ENCODE measurements around the gene SLC27A4. TPM values are rescaled to one million over a fixed set of nuclear protein-coding genes. Genes with fewer than 3 reads are reported as not detected.

Gene SLC27A4
- total RNA-seq, 1 donor from 2014 or later, result 47.3 TPM

- Mint-ChIP-seq H3K27ac (ENCODE audit: unreplicated experiment) (peak within 1 kb of the TSS; percentile 99), H3K4me3 (ENCODE audit: unreplicated experiment) (peak within 1 kb of the TSS; percentile 98), H3K9me3 (ENCODE audit: unreplicated experiment) (peaks cover 10% of the 10 kb centered on the region), H3K36me3 (ENCODE audit: unreplicated experiment) (no peaks in the 10 kb centered on the region), H3K4me1 (ENCODE audit: low read depth, unreplicated experiment) (peaks cover 16% of the 10 kb centered on the region), H3K27me3 (ENCODE audit: unreplicated experiment) (peaks cover 12% of the 10 kb centered on the region)
- TF ChIP-seq CTCF (IDR thresholded peaks at IDR 0.05; ENCODE audit: partially characterized antibody, unreplicated experiment), result no peak
- DNase-seq, result peak; percentile 95
Observed at GRCh38 chr9:128370752-128371629, 30.7 kb downstream of the SLC27A4 start, which contains the start of gene URM1. Gene URM1 (plus strand): TSS chr9:128371374. CDS start chr9:128371381, 7 bp downstream.

- DNase-seq, result no peak
- H3K4me1 Mint-ChIP-seq (ENCODE audit: low read depth, unreplicated experiment), result peaks cover 16% of the 10 kb centered on the region
- TF ChIP-seq CTCF (IDR thresholded peaks at IDR 0.05; ENCODE audit: partially characterized antibody, unreplicated experiment), result no peak
- H3K27ac Mint-ChIP-seq (ENCODE audit: unreplicated experiment), result peak overlapping the region; percentile 99
- H3K4me3 Mint-ChIP-seq (ENCODE audit: unreplicated experiment), result peak overlapping the region; percentile 98
- no peaks in the 10 kb centered on the region for H3K36me3 Mint-ChIP-seq (ENCODE audit: unreplicated experiment)
- H3K9me3 Mint-ChIP-seq (ENCODE audit: unreplicated experiment), result peaks cover 10% of the 10 kb centered on the region
- H3K27me3 Mint-ChIP-seq (ENCODE audit: unreplicated experiment), result peaks cover 12% of the 10 kb centered on the region
Observed at GRCh38 chr9:128371630-128372117, 31.3 kb downstream of the SLC27A4 start.

- peak overlapping the region; percentile 99 for H3K27ac Mint-ChIP-seq (ENCODE audit: unreplicated experiment)
- peaks cover 16% of the 10 kb centered on the region for H3K4me1 Mint-ChIP-seq (ENCODE audit: low read depth, unreplicated experiment)
- H3K36me3 Mint-ChIP-seq (ENCODE audit: unreplicated experiment), result no peaks in the 10 kb centered on the region
- no peak for DNase-seq
- no peak for TF ChIP-seq CTCF (IDR thresholded peaks at IDR 0.05; ENCODE audit: partially characterized antibody, unreplicated experiment)
- peak overlapping the region; percentile 98 for H3K4me3 Mint-ChIP-seq (ENCODE audit: unreplicated experiment)
- peaks cover 6% of the 10 kb centered on the region for H3K9me3 Mint-ChIP-seq (ENCODE audit: unreplicated experiment)
- peaks cover 12% of the 10 kb centered on the region for H3K27me3 Mint-ChIP-seq (ENCODE audit: unreplicated experiment)
Observed at GRCh38 chr9:128372188-128372641, 31.9 kb downstream of the SLC27A4 start.

- Mint-ChIP-seq H3K4me3 (ENCODE audit: unreplicated experiment) (peak overlapping the region; percentile 98), H3K9me3 (ENCODE audit: unreplicated experiment) (peaks cover 6% of the 10 kb centered on the region), H3K36me3 (ENCODE audit: unreplicated experiment) (no peaks in the 10 kb centered on the region), H3K4me1 (ENCODE audit: low read depth, unreplicated experiment) (peaks cover 16% of the 10 kb centered on the region), H3K27me3 (ENCODE audit: unreplicated experiment) (peaks cover 12% of the 10 kb centered on the region), H3K27ac (ENCODE audit: unreplicated experiment) (no peak overlapping the region)
- DNase-seq, result no peak
- TF ChIP-seq CTCF (IDR thresholded peaks at IDR 0.05; ENCODE audit: partially characterized antibody, unreplicated experiment), result no peak
Observed at GRCh38 chr9:128372784-128373183, 32.5 kb downstream of the SLC27A4 start.

- no peak for TF ChIP-seq CTCF (IDR thresholded peaks at IDR 0.05; ENCODE audit: partially characterized antibody, unreplicated experiment)
- no peak for DNase-seq
- Mint-ChIP-seq H3K4me3 (ENCODE audit: unreplicated experiment) (no peak overlapping the region), H3K27me3 (ENCODE audit: unreplicated experiment) (peaks cover 12% of the 10 kb centered on the region), H3K27ac (ENCODE audit: unreplicated experiment) (no peak overlapping the region), H3K4me1 (ENCODE audit: low read depth, unreplicated experiment) (peaks cover 16% of the 10 kb centered on the region), H3K36me3 (ENCODE audit: unreplicated experiment) (no peaks in the 10 kb centered on the region), H3K9me3 (ENCODE audit: unreplicated experiment) (peaks cover 7% of the 10 kb centered on the region)
Observed at GRCh38 chr9:128374221-128374675, 33.9 kb downstream of the SLC27A4 start.
